ENCODE results near the gene WNT11.

The WNT11 gene

GRCh38 chr11:76170468-76170867 is 35.8 kb downstream of the WNT11 start:
- peak; percentile 45 for DNase-seq

GRCh38 chr11:76169473-76169896 is 36.8 kb downstream of the WNT11 start:
- peak; percentile 87 for DNase-seq

GRCh38 chr11:76167590-76167989 is 38.7 kb downstream of the WNT11 start:
- DNase-seq, result no peak

GRCh38 chr11:76166314-76166713 is 40.0 kb downstream of the WNT11 start:
- no peak for DNase-seq

GRCh38 chr11:76164861-76165751 is 41.2 kb downstream of the WNT11 start:
- DNase-seq, result no peak

GRCh38 chr11:76164081-76164480 is 42.2 kb downstream of the WNT11 start:
- no peak for DNase-seq

GRCh38 chr11:76163289-76163880 is 42.9 kb downstream of the WNT11 start:
- DNase-seq, result no peak

GRCh38 chr11:76162336-76163288 is 43.7 kb downstream of the WNT11 start:
- DNase-seq, result peak; percentile 66

- DNase-seq, result peak; percentile 90
Observed at GRCh38 chr11:76161261-76161961, 44.9 kb downstream of the WNT11 start.

- DNase-seq, result no peak
Observed at GRCh38 chr11:76160856-76161255, 45.4 kb downstream of the WNT11 start.

GRCh38 chr11:76159983-76160661 is 46.2 kb downstream of the WNT11 start:
- DNase-seq, result peak; percentile 94

- peak; percentile 28 for DNase-seq
Observed at GRCh38 chr11:76159303-76159937, 46.9 kb downstream of the WNT11 start.

- DNase-seq, result no peak
Observed at GRCh38 chr11:76158394-76159302, 47.7 kb downstream of the WNT11 start.

GRCh38 chr11:76157891-76158290 is 48.4 kb downstream of the WNT11 start:
- DNase-seq, result no peak

GRCh38 chr11:76156971-76157427 is 49.3 kb downstream of the WNT11 start:
- no peak for DNase-seq

GRCh38 chr11:76155500-76156227 is 50.6 kb downstream of the WNT11 start:
- DNase-seq, result peak; percentile 42

- DNase-seq, result no peak
Observed at GRCh38 chr11:76153571-76153923, 52.8 kb downstream of the WNT11 start.

GRCh38 chr11:76152741-76153570 is 53.3 kb downstream of the WNT11 start:
- DNase-seq, result peak; percentile 56

Measured in NCI-H69 (cell line).